CD4-positive, alpha-beta memory T cell (primary cell): ENCODE results near the gene SHFL. TPM values are rescaled to one million over a fixed set of nuclear protein-coding genes. Genes with fewer than 3 reads are reported as not detected.

Experiments used
- CTCF ChIA-PET: fragments of 350-600 bp; sonication (Branson Sonifier 250); formaldehyde crosslinking; loops from one replicate; lab custom pipeline; 2021; ENCODE audit warnings: inconsistent platforms; ENCODE audit not compliant: partially characterized antibody; lab: Charles Lee
- POLR2A ChIA-PET: fragments of 350-600 bp; sonication (Branson Sonifier 250); formaldehyde crosslinking; loops from one replicate; lab custom pipeline; 2021; ENCODE audit not compliant: partially characterized antibody; lab: Charles Lee
- DNase-seq, 5 donors: peaks; one replicate each; pipeline versions ENCODE4 v3.0.0 to v3.0.0-alpha.2; 2020 to 2022; ENCODE audit warnings: mixed read lengths in 1 of 5
- H3K27ac ChIP-seq: one replicate; pipeline ENCODE4 v1.7.0; 2013; ENCODE audit warnings: low read depth, low read length
- H3K27me3 ChIP-seq: 2 replicates; pipeline ENCODE4 v1.7.0; 2013; ENCODE audit warnings: mild to moderate bottlenecking, low read length, moderate library complexity; ENCODE audit not compliant: insufficient read depth
- H3K36me3 ChIP-seq: 2 replicates; pipeline ENCODE4 v1.7.0; 2013; ENCODE audit warnings: mild to moderate bottlenecking, low read length, moderate library complexity; ENCODE audit not compliant: insufficient read depth
- H3K4me1 ChIP-seq: 2 replicates; pipeline ENCODE4 v1.7.0; 2013; ENCODE audit warnings: mild to moderate bottlenecking, low read length, moderate library complexity; ENCODE audit not compliant: insufficient read depth
- H3K4me3 ChIP-seq, 2 donors: one replicate each; pipeline ENCODE4 v1.7.0; 2013; ENCODE audit warnings: low read length in 2 of 2, mild to moderate bottlenecking in 1 of 2
- H3K9me3 ChIP-seq, 2 donors: one replicate each; pipeline ENCODE4 v1.7.0; 2013; ENCODE audit warnings: low read length in 2 of 2, control low read depth in 1 of 2; ENCODE audit not compliant: control insufficient read depth in 1 of 2
- H3K27ac Mint-ChIP-seq, 7 donors: one replicate each; pipeline ENCODE4 v1.8.0; 2020 to 2021; ENCODE audit warnings: mixed read lengths in 7 of 7, mild to moderate bottlenecking in 6 of 7, inconsistent platforms in 3 of 7, moderate library complexity in 3 of 7
- H3K27me3 Mint-ChIP-seq, 2 donors: one replicate each; pipeline ENCODE4 v1.8.0; 2020 to 2021; ENCODE audit warnings: mixed read lengths in 2 of 2
- H3K36me3 Mint-ChIP-seq, 2 donors: one replicate each; pipeline ENCODE4 v1.8.0; 2020 to 2021; ENCODE audit warnings: mixed read lengths in 2 of 2, inconsistent platforms in 1 of 2, mild to moderate bottlenecking in 1 of 2
- H3K4me1 Mint-ChIP-seq, 4 donors: one replicate each; pipeline ENCODE4 v1.8.0; 2020 to 2021; ENCODE audit warnings: mixed read lengths in 4 of 4, mild to moderate bottlenecking in 1 of 4
- H3K4me3 Mint-ChIP-seq, 8 donors: one replicate each; pipeline ENCODE4 v1.8.0; 2020 to 2021; ENCODE audit warnings: mixed read lengths in 8 of 8, mild to moderate bottlenecking in 7 of 8, moderate library complexity in 6 of 8, inconsistent platforms in 3 of 8
- H3K9me3 Mint-ChIP-seq, 8 donors: one replicate each; pipeline ENCODE4 v1.8.0; 2020 to 2021; ENCODE audit warnings: mixed read lengths in 8 of 8, mild to moderate bottlenecking in 5 of 8, inconsistent platforms in 3 of 8, moderate library complexity in 1 of 8
- intact Hi-C: fragments of 100-400 bp; cut with micrococcal nuclease; formaldehyde crosslinking; loops from one replicate; pipeline ENCODE4 v1.15.1; 2023
- microRNA-seq: library from miRNA; unstranded; fragments of <30 nt; microRNA quantifications from one replicate; pipeline ENCODE4 v1.2.0, GENCODE V29; 2021; ENCODE audit warnings: borderline replicate concordance, borderline number of aligned reads, borderline microRNAs expressed, mixed read lengths
- polyA plus RNA-seq, 2 donors: library from polyadenylated mRNA; unstranded; fragments of 300-500 nt; fragmentation: Illumina TruSeq; gene quantifications; one replicate each; pipeline ENCODE4 v1.2.3, GENCODE V29; 2021
- total RNA-seq, 2 experiments: library from RNA; stranded (reverse); gene quantifications; one replicate each; pipeline ENCODE4 v1.2.3, GENCODE V29; 2021

The SHFL gene
- total and polyA plus RNA-seq, 4 experiments from 2014 or later: 25.7 to 112 (median 85.0) TPM

DNA sequence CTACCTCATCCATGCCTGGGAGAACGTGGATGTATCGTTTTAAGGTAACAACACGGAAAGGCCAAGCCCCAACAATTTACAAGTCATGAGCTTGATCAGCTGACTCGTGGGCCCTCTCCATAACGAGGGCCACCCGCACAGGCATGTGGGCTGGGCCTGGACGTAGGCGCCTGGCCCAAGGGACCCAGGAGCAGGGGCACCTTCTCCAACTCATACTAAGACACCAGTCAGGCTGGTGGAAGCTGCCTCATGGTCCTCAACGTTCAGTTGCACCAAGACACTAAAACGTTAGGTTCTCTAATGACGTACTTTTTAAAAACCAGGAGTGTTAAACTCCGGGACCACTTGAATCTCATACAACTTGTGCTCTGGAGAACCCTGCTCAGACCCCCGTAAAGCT, 55.4 kb downstream of the SHFL start:
- peaks cover 18 to 52% (median 42%) of the 10 kb centered on the region in 4 donors for H3K4me1 Mint-ChIP-seq
- peaks cover 49 to 62% of the 10 kb centered on the region in 2 donors for H3K36me3 Mint-ChIP-seq
- intact Hi-C loops: loop anchor here (5.0 kb wide), 1 partner anchor 91 kb away; the partner anchor contains the start of gene S1PR2

GRCh38 chr19:10141973-10142372, 55.9 kb downstream of the SHFL start:
- no peaks in the 10 kb centered on the region for H3K27me3 ChIP-seq
- H3K4me3 Mint-ChIP-seq: peak overlapping the region; percentile 20 to 97 (median 64)
- H3K27ac ChIP-seq: peak overlapping the region; percentile 66
- H3K36me3 ChIP-seq: peaks cover 68% of the 10 kb centered on the region
- no peaks in the 10 kb centered on the region for H3K9me3 ChIP-seq
- peaks cover 0 to 2% (median 0%) of the 10 kb centered on the region in 8 donors for H3K9me3 Mint-ChIP-seq
- peak overlapping the region; percentile 24 to 43 for H3K4me3 ChIP-seq
- H3K27ac Mint-ChIP-seq: peak overlapping the region; percentile 74 to 100 (median 99)
- intact Hi-C loops: loop anchor here (1.0 to 5.0 kb wide), 3 partner anchors 22 to 90 kb away; partner anchors contain the start of genes PPAN and S1PR2
- peaks cover 18 to 52% (median 42%) of the 10 kb centered on the region in 4 donors for H3K4me1 Mint-ChIP-seq
- ChIA-PET CTCF (interaction anchor here (0.6 to 4.8 kb wide), 15 partner anchors 9 to 246 kb away, joined by 3 to 23 read pairs (median 6); partner anchors contain the start of genes EIF3G, P2RY11 and PPAN), POLR2A (interaction anchor here (0.6 to 4.3 kb wide), 17 partner anchors 9 to 284 kb away, joined by 3 to 38 read pairs (median 12); partner anchors contain the start of genes ANGPTL6, DNMT1, EIF3G and ICAM1)
- peaks cover 50 to 62% of the 10 kb centered on the region in 2 donors for H3K36me3 Mint-ChIP-seq
- DNase-seq: no peak
- no peaks in the 10 kb centered on the region for H3K27me3 Mint-ChIP-seq
- peaks cover 51% of the 10 kb centered on the region for H3K4me1 ChIP-seq

More for the DNA sequence above, 55.4 kb downstream of the SHFL start:
- peaks cover 67% of the 10 kb centered on the region for H3K36me3 ChIP-seq
- peak overlapping the region; percentile 74 to 100 (median 99) for H3K27ac Mint-ChIP-seq
- peak overlapping the region; percentile 66 for H3K27ac ChIP-seq
- H3K4me3 ChIP-seq: peak overlapping the region in 1 of 2 donors; percentile 24
- peak overlapping the region in 7 of 8 donors; percentile 20 to 46 (median 31) for H3K4me3 Mint-ChIP-seq
- no peaks in the 10 kb centered on the region for H3K9me3 ChIP-seq
- no peak for DNase-seq
- ChIA-PET CTCF (interaction anchor here (0.5 to 4.8 kb wide), 6 partner anchors 9 to 109 kb away, joined by 4 to 23 read pairs (median 16); partner anchors contain the start of genes EIF3G and P2RY11), POLR2A (interaction anchor here (0.5 to 4.3 kb wide), 11 partner anchors 9 to 1553 kb away, joined by 3 to 38 read pairs (median 21); partner anchors contain the start of genes ANGPTL6, DNMT1, EIF3G and MRPL4)
- peaks cover 0 to 2% (median 0%) of the 10 kb centered on the region in 8 donors for H3K9me3 Mint-ChIP-seq
- peaks cover 51% of the 10 kb centered on the region for H3K4me1 ChIP-seq
- no peaks in the 10 kb centered on the region for H3K27me3 ChIP-seq
- H3K27me3 Mint-ChIP-seq: no peaks in the 10 kb centered on the region

Small RNAs within 50 kb of the gene (microRNA-seq; reads per million reads assigned to microRNA genes)
- gene MIR5589: not detected

Other genes starting within 250 kb of the SHFL start
- gene OLFM2, start 149.8 kb upstream of the SHFL start, total RNA-seq: 10 to 100 TPM; 10.1 to 10.4 TPM
- 1 to 10 TPM; 5.0 to 8.8 TPM for gene OLFM2, start 149.8 kb upstream of the SHFL start, polyA plus RNA-seq
- 1 to 10 TPM; 3.5 to 4.3 TPM for gene COL5A3, start 75.8 kb upstream of the SHFL start, total RNA-seq
- under 1 TPM; 0.07 to 0.45 TPM for gene COL5A3, start 75.8 kb upstream of the SHFL start, polyA plus RNA-seq
- not detected for gene RDH8, start 72.8 kb upstream of the SHFL start, total RNA-seq
- gene RDH8, start 72.8 kb upstream of the SHFL start, polyA plus RNA-seq: not detected
- gene ANGPTL6, start 16.4 kb downstream of the SHFL start, total RNA-seq: under 1 TPM; 0.52 to 0.83 TPM
- gene ANGPTL6, start 16.4 kb downstream of the SHFL start, polyA plus RNA-seq: under 1 TPM; 0.19 to 0.29 TPM
- 100 to 1,000 TPM in 1 of 2 experiments, 10 to 100 TPM in 1; 92.5 to 102 TPM for gene PPAN, start 20.0 kb downstream of the SHFL start, total RNA-seq
- gene PPAN, start 20.0 kb downstream of the SHFL start, polyA plus RNA-seq: 10 to 100 TPM; 14.5 to 51.1 TPM
- gene P2RY11, start 25.4 kb downstream of the SHFL start, total RNA-seq: 10 to 100 TPM; 42.6 to 49.7 TPM
- 1 to 10 TPM in 1 of 2 donors, under 1 TPM in 1; 0.24 to 4.7 TPM for gene P2RY11, start 25.4 kb downstream of the SHFL start, polyA plus RNA-seq
- 100 to 1,000 TPM; 306 to 315 TPM for gene EIF3G, start 33.6 kb downstream of the SHFL start, total RNA-seq
- gene EIF3G, start 33.6 kb downstream of the SHFL start, polyA plus RNA-seq: 100 to 1,000 TPM; 226 to 239 TPM
- 100 to 1,000 TPM; 208 to 250 TPM for gene DNMT1, start 108.6 kb downstream of the SHFL start, total RNA-seq
- 100 to 1,000 TPM in 1 of 2 donors, 10 to 100 TPM in 1; 53.5 to 166 TPM for gene DNMT1, start 108.6 kb downstream of the SHFL start, polyA plus RNA-seq
- gene S1PR2, start 145.0 kb downstream of the SHFL start, total RNA-seq: 1 to 10 TPM; 9.0 to 9.4 TPM
- gene S1PR2, start 145.0 kb downstream of the SHFL start, polyA plus RNA-seq: 1 to 10 TPM; 1.4 to 2.3 TPM
- gene MRPL4, start 165.9 kb downstream of the SHFL start, total RNA-seq: 10 to 100 TPM; 42.7 to 44.6 TPM
- 10 to 100 TPM; 28.9 to 37.1 TPM for gene MRPL4, start 165.9 kb downstream of the SHFL start, polyA plus RNA-seq
- 1 to 10 TPM; 7.5 to 8.2 TPM for gene ICAM1, start 184.8 kb downstream of the SHFL start, total RNA-seq
- gene ICAM1, start 184.8 kb downstream of the SHFL start, polyA plus RNA-seq: 1 to 10 TPM; 2.5 to 8.1 TPM
- 1 to 10 TPM in 1 of 2 experiments, under 1 TPM in 1; 0.70 to 1.3 TPM for gene ICAM4, start 200.6 kb downstream of the SHFL start, total RNA-seq
- gene ICAM4, start 200.6 kb downstream of the SHFL start, polyA plus RNA-seq: 1 to 10 TPM in 1 of 2 donors, not detected in 1; 1.5 TPM
- under 1 TPM in 1 of 2 experiments, not detected in 1; 0.36 TPM for gene ICAM5, start 203.6 kb downstream of the SHFL start, total RNA-seq
- under 1 TPM in 1 of 2 donors, not detected in 1; 0.20 TPM for gene ICAM5, start 203.6 kb downstream of the SHFL start, polyA plus RNA-seq
- 1 to 10 TPM; 7.1 to 7.7 TPM for gene ZGLP1, start 223.5 kb downstream of the SHFL start, total RNA-seq
- gene ZGLP1, start 223.5 kb downstream of the SHFL start, polyA plus RNA-seq: under 1 TPM in 1 of 2 donors, not detected in 1; 0.32 TPM
- 10 to 100 TPM; 10.7 to 11.3 TPM for gene FDX2, start 229.7 kb downstream of the SHFL start, total RNA-seq
- gene FDX2, start 229.7 kb downstream of the SHFL start, polyA plus RNA-seq: 10 to 100 TPM; 10.6 to 13.6 TPM
- 10 to 100 TPM; 46.1 to 56.1 TPM for gene RAVER1, start 247.2 kb downstream of the SHFL start, total RNA-seq
- 10 to 100 TPM in 1 of 2 donors, 1 to 10 TPM in 1; 6.8 to 28.4 TPM for gene RAVER1, start 247.2 kb downstream of the SHFL start, polyA plus RNA-seq